ENCODE measurements around the gene UTS2.
A peak's percentile ranks its signal among the peaks of the same experiment; 100 is the strongest.

The UTS2 gene, protein sequence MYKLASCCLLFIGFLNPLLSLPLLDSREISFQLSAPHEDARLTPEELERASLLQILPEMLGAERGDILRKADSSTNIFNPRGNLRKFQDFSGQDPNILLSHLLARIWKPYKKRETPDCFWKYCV

DNA sequence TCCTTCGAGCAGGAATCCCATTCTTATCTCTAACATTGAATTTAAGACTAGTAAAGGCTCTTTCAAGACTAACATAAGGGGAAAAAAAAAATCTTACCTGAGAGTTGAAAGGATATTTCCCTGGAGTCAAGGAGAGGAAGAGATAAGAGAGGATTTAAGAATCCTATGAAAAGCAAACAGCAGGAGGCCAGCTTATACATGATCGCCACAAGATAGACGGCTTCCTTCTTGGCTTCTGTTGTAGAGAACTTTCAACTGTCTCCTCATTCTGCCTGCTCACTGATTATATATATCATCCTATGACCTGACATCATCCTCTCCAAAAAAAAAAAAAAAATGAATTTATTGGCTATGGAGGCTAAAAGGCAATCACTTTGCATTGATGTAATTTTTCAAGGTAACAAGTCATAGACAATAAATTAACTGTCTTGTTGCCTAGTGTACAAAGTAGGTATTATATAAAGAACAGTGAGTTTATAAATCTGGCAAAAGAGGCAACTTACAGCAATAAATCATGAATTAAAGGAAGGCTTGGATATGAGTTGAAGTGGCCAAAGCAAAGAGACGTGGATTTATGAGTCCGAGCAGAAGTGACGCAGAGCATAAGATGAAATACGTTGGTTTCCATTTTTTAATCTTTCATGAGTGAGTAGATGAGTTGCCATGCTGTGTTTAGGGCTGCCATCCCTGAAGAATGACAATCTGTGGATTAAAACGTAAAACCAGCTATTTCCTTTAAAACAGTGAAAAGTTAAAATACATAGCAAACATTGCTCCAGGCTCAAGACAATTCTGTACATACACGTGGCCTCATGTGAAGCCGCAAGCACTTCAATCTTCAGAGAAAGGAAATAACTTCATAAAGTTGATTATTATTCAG, at the start of gene UTS2:
Gene UTS2 (minus strand): TSS at position 262 of the 880 bp plus-strand sequence. CDS start 62 bp downstream, at position 200.
- no peak for DNase-seq

DNA sequence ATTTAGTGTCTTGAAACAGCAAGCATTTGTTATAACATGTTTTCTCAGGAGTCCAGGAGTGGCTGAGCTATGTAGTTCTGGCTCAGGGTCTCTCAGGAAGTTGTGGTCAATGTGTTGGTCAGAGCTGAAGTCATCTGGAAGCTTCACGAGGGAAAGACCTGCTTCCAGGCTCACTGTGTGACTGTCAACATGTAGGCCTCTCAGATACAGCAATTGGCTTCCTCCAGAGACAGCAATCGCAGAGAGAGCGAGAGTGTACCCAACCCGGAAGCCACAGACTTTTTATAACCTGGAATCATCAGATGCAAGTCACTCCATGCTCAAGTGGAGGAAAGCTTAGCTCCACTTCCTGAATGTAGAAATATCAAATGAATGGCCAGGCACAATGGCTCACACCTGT, 46.9 kb upstream of the UTS2 start:
- no peak for DNase-seq

DNA sequence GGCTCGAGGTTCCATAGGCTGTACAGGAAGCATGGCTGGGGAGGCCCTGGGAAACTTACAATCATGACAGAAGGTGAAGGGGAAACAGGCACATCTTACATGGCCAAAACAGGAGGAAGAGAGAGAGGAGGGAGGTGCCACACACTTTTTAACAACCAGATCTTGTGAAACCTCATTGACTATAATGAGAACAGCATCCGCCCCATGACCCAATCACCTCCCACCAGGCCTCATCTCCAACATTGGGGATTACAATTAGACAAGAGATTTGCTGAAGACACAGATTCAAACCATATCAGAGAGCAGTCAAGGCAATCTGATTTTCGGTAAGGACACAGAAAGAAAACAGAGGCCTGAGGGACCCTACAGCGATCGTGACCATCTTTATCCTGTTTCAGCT, 46.1 kb upstream of the UTS2 start:
- DNase-seq: no peak

DNA sequence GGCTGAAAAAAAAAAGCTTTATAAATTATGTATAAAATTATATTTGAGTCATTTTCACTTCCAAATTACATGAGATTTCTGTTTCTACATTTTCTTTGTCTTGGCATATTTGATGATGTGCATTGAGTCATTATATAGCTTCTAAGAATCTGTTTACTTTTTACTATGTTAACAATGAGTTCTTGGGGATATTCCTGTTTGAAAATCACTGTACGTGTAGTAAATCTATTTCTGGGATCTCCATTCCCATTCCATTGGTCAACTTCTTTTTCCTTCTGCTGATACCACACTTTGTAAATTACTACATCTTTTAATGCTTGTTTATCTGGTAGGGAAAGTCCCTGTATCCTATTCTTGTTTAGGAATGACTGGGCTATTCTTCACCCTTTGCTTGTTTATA, 44.1 kb upstream of the UTS2 start:
- DNase-seq: no peak

DNA sequence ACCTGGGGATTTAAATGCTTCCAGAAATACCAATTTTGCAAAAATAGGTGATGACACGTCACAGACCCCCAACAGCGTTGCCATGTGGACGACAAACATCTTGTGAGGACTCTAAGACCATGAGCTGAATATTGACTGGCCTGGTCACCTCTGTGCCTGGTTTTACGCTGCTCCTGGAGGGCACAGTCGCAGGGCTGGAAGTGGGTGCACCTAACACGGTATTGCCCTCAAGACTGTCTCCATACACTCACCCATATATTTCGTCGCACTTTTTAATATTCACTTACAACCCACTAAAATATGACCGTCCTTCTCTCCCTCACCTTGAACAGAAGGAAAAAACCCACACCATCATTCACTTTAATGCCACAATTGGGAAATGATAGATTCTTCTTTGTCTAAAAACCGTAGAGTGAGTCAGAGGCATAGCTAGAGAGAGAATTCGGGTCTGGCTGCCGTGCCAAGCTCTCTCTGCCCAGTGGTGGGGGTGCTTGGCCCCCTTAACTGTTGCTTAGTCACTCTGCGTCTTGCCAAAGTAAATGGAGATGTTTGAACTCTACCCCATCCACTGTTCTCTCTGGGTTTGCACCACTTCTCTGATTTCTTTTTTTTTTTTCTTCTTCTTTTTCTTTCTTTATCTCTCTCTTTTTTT, 40.8 kb upstream of the UTS2 start:
- DNase-seq: no peak

DNA sequence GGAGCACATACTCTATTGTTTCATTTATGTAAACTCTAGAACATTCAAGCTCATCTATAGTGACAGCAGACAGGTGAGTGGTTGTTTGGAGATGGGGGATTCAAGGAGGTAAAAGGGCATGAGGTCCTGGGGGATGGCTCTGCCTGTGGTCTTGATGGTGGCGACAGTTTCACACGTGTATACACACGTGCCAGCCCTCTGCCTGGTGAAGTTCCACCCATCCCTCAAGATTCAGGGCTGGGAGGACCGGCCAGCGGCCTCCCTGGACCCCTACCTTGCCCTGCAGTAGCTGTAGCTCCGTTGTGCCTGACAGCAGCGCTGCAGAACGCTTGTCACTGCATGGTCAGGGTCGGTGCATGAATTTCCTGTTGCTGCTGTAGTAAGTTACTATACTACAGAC, 38.9 kb upstream of the UTS2 start:
- no peak for DNase-seq

DNA sequence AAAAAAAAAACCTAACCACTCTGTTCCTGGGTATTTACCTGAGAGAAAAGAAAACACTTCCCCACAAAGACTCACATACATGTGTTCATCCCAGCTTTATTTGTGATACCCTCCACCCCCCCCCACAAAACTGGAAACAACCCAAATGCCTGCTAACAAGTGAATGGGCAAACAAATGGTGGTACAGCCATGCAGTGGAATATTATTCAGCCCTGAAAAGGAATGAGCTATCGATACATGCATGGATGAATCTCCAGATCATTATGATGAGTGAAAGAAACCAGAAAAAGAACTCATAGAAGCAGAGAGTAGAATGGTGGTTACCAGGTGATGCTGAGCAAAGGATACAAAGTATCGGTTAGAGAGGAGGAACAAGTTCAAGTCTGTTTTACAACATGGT, 38.0 kb upstream of the UTS2 start:
- DNase-seq: no peak

DNA sequence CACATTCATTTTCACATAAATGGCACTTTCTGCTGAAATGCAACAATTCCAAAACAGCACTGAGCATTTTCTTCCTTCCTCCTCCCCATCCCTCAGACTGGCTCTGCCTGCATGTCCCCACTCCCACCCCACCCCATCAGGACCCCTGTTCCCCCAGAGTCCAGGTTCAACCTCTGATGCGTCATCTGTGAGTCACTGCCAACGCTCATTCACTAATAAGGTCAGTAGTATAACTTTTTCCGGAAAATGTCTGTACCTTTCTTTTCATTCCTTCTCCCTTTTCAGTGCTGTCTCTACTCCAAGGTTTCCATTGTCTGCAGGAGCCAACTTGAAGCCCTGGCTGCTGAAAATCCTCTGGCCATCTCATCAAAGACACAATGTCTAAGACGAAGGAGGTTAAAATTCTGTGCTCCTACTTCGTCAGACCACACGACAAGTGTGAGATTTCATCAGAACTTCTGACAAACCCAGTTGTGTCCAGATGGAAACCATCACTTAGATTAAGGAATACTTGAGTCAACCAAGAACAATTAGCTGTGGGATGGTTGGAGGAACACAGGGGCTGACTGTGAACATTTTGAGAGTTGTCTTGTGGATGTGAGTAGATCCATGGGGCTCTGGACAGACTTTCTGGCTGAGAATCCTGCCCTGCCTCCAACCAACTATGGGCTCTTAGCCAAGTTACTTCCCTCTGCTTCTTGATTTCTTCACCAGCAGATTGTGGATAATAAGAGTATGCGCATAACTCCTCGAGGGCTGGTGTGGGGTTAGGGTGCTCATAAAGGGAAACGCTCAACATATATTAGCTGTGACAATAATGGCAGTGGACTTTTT, 35.6 kb upstream of the UTS2 start:
- no peak for DNase-seq

DNA sequence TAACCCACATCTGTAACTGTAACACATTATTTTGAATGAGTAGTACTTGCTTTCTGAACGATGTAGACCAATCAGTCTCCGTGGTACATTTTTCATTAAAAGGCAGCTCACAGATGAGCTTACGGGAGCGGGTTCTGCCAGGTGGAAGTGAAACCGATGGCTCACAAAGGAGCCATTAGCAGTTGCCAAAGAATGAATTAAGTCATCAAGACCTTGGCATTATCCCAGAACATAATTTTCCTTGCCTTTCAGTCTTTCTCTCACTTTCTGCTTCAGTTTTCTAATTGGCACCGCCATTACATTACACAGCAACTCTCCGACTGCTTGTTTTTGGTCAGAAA, 33.5 kb upstream of the UTS2 start:
- DNase-seq: no peak

DNA sequence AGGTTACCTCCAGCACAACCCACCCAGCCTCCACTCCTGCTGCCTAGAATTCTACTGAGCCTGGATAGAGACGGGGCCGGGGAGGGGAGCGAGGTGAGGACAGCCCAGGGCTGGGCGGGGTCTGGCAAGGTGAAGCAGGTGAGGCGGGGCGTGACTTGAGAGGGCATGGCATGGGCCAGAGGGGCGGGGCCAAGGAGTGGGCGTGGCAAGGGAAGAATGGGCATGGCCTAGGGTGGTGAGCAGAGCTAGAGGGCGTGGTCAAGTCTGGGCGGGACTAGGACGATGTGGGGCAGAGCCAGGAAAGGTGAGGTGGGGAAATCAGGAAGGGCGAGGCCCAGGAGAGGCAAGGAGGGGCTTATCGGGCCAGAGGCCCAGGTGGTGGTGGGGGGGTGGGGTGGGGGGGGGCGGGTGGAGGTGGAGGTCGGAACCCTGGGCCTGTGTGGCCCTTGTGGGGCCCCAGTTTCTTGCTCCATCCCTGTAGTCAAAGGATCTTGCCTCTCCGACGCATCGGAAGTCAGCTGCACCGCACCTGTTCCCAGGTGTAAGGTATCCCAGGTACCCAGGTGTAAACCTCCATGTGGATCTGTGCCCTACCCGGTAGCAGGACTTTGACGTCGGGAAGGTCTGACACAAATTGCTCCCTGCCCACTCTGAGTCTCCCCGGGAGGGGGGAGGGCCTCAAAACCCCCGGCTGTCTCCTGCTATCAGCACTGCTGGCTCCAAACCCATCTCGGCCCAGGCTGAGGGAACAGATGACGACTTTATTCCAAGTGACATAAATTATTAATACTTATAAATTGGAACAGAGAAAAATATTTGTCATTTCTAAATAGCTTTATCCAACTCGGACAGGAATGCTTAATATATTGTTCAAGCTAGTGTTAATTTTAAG, 32.9 kb upstream of the UTS2 start:
- DNase-seq: peak; percentile 6

DNA sequence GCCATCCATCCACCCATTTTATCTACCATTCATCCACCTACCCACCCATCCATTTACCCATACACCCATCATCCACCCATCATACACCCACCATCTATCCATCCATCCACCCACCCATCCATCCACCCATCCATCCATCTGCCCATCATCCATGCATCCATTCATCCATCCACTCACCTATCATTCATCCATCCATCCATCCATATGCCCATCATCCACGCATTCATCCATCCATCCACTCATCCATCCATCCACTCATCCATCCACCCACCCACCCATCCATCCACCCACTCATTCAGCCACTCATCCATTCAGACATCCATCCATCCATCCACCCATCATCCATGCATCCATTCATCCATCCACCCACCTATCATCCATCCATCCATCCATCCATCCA, 31.9 kb upstream of the UTS2 start:
- no peak for DNase-seq

DNA sequence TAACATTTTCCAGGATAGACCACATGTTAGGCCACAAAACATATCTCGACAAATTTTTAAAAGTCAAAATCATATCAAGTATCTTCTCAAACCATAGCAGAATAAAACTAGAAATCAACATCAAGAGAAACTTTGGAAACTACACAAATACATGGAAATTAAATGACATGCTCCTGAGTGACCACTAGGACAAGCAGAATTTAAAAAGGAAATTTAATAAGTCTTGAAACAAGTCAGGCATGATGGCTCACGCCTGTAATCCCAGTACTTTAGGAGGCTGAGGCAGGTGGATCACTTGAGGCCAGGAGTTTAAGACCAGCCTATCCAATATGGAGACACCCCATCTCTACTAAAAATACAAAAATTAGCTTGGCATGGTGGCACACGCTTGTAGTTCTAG, 26.4 kb upstream of the UTS2 start:
- no peak for DNase-seq

DNA sequence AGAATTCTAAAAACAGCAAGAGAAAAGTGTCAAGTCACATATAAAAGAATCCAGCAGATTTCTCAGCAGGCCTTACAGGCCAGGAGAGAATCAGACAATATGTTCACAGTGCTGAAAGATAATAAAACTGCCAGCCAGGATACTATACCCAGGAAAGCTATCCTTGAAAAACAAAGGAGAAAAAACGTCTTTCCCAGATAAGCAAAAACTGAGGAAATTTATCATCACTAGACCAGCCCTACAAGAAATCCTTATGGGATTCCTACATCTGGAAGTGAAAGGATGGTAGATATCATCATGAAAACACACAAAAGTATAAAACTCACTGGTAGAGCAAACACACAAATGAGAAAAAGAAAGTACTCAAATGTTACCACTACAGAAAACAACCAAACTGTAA, 25.2 kb upstream of the UTS2 start:
- no peak for DNase-seq

DNA sequence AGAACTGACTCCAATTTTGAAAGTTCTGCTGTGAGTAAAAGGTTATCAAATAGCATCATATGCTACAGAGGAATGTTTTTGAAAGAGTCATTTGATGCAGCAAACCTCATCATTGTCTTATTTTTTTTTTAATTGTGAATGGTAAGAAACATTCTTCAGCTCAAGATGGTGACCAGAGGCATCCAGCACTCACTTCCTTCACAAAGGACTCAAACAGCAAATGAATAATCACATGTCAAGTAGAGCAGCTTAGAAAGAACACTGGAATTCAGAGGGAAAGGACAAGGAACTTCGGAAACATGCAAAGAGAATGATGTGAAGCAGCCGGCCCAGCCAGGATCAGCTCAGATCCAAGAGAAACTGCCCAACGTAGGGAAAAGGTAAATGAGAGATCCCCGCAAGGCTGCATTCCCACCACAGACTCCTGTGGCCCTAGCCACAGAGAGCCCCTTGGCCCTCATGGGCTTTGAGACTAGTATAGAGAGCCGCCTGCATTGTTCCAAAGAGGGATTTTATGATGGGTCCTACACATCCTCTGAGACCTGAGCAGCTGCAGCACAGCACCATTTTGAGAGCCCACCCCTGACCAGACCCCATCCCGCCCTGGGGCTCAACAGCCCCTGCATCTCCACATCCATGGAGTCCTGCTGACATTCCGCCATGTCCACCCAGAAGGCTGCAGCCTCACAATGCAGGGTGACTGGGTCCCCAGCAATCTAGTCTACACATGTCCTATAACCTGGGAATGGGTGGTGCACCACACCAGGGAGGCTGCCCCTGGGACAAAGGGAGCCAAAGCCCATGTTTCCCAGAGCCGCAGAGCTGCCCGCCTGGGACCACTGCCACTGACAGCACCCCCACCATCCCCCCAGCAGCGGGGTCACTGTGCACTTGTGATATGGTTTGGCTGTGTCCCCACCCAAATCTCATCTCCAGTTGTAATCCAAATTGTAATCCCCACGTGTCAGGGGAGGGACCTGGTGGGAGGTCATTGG, 21.2 kb upstream of the UTS2 start:
- DNase-seq: no peak

DNA sequence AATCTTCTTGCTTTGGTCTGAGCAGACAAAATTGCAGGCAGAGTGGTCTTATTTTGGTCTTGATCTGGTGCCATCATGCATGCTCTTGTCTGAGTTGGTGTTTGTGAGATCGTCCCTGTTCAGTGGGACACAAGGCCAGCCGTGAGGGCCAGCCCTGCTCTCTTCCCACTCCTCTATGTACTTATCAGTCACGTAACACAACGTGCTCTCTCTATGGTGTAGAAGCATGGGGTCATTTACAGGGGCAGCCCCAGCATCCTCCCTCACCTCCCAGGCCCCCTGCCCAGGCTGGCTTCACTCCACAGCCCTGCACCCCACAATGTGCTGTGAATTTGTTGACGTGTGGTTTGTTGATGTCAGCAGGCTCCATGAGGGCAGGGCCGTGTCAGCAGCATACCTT, 18.3 kb upstream of the UTS2 start:
- DNase-seq: no peak

DNA sequence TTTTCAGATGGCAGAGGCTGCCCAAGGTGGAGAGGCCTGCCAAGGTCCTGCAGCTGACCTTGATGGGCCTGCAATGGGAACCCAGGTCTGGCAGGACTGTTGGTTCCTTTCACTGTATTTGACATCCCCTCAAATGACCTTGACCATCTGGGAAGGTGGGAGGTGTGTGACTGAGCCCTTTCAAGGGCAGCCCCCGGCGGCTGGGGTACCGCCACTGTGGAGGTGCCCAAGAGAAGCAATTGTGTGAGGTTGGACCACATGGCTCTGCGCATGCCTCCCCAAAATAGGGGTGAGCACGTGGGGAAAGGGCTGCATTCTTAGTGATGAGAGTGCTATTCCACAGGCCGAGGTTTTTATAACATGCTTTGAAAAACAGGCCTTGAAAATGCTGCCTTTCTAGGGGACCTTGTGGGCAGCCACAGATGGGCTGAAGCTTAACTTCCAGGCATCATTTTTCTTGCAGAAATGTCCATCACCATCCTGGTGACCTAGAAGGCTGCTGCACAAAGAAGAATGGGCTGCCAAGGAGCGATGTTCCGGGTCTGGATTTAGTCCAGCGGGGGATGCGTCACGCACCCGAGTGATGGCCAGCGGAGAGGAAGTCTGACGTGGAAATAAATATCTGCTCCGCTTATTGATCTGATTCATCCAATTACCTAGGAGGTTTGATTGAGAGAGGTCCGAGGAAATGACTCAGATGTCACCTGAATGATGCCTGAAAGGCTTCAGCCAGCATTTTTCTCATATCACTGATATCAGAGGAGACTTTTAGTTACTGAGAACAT, 16.5 kb upstream of the UTS2 start:
- DNase-seq: no peak

DNA sequence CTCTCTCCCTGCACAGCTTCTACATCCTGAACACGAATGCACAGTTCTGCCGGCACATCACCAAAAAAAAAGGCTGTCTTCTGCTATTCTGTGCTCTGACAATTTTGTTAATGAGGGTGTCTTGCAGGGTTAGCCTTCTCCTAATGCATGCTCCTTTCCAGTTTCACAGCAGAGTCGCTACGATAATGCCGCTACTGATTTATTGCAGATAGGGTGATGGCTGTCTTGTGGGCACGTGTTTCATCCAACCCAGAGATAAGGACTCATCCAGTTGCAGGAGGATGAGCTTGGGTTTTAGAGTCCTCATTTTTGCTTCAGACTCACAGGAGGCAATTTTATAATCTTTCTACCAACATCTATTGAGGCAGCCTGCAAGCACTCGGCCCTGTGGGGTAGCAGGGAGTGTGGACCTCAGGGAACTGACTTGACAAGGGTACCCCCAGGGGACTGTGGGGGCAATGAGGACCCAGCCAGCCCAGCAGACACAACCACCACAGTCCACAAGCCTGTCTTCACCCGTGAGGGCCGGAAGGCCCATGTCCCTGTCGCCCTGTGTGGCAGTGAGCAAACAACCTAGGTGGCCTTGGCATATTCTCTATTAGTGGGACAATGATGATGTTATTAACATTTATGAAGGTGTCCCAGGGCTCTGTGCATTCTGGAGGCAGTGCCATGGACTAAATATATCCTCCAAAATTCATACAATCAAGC, 15.4 kb upstream of the UTS2 start:
- no peak for DNase-seq

DNA sequence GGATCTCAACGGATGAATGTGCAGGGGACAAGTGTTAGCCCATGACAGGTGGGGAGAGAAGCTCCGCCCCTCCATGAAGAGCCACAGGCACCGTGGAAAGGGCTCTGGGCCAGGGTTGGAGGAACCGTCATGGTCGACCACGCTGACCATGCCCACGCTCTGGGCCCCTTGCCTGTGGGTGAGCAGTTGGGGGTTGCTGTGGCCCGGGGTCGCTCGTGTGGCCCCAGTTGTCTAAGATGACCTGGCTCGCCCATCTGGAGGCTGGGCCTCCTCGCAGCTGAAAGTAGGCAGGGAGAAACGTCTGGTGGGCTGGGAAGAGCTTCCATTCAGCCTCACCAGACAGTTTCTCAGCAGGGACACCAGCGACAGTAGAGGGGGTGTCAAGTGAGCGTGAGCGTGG, 13.1 kb upstream of the UTS2 start:
- DNase-seq: no peak

DNA sequence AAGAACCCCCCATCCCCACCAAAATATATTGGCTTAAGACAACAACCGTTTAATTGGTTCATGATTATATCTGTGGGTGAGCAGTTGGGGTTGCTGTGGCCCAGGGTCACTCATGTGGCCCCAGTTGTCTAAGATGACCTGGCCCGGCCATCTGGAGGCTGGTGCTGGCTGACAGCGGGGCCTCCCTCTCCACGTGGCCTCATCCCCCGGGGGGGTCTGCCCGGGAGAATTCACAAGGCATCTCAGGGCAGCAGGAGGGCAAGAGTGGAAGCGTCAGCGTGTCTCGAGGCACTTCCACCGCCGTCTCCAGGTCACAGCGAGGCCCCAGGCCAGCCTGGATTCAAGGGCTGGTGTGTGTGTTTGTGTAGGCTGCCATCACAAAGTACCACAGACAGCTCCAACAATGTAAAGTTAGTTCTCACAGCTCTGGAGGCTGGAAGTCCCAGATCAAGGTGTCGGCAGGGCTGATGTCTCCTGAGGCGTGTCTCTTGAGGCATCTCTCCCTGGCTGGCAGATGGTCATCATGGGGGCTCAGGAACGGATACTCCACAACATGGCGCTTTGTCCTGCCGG, 11.0 kb upstream of the UTS2 start:
- DNase-seq: no peak

All from activated CD4-positive, alpha-beta T cell treated with anti-CD3 and anti-CD28 coated beads, Interleukin-2, amount 50 U/mL, for 1 hour (primary cell).